Lower lobe of right lung (tissue), 2 donors: ENCODE data around the gene BSND. TPM values are rescaled to one million over a fixed set of nuclear protein-coding genes. Genes with fewer than 3 reads are reported as not detected.
A peak's percentile ranks its signal among the peaks of the same experiment; 100 is the strongest.

ENCODE experiments used
- ATAC-seq, 2 donors: fragments of 200-7000 bp; cut with Tn5 transposase; one replicate each; pipeline ENCODE4 v1.9.1; 2020 to 2022; ENCODE audit warnings: mild to moderate bottlenecking in 2 of 2, moderate library complexity in 2 of 2
- DNase-seq: peaks from one replicate; pipeline ENCODE4 v3.0.0-alpha.2; 2020
- H3K27ac ChIP-seq: fragments of 200-600 bp; one replicate; pipeline ENCODE4 v1.8.0; 2022
- H3K27me3 ChIP-seq: fragments of 200-600 bp; one replicate; pipeline ENCODE4 v1.8.0; 2022; ENCODE audit warnings: low read depth
- H3K36me3 ChIP-seq: fragments of 200-600 bp; one replicate; pipeline ENCODE4 v1.8.0; 2022; ENCODE audit warnings: mild to moderate bottlenecking
- H3K4me1 ChIP-seq: fragments of 200-600 bp; one replicate; pipeline ENCODE4 v1.8.0; 2022
- H3K4me3 ChIP-seq: fragments of 200-600 bp; one replicate; pipeline ENCODE4 v1.8.0; 2022; ENCODE audit warnings: mild to moderate bottlenecking
- H3K9me3 ChIP-seq: fragments of 200-600 bp; one replicate; pipeline ENCODE4 v1.8.0; 2022
- CTCF ChIP-seq: fragments of 200-600 bp; IDR thresholded peaks from one replicate; pipeline ENCODE4 v1.8.0; 2022; ENCODE audit warnings: antibody characterized with exemption, mild to moderate bottlenecking
- intact Hi-C: fragments of 100-400 bp; cut with DNase I; formaldehyde crosslinking; loops from one replicate; pipeline ENCODE4 v1.11.0; 2022
- total RNA-seq: library from RNA; stranded (reverse); fragmentation: NEBNext Ultra II Directional; extraction: Animal tissue kit (Norgen Biotek cat#: 25700); gene quantifications from one replicate; pipeline ENCODE4 v1.2.1, GENCODE V29; 2021
- donor health status: DM: no; HTN: yes; CAD: no; lungs with severe emphysema.

BSND gene
- total RNA-seq, 1 donor from 2014 or later = not detected

GRCh38 chr1:54976747-54977146, 22.0 kb upstream of the BSND start:
- H3K27ac ChIP-seq = no peak overlapping the region
- no peak overlapping the region for H3K4me3 ChIP-seq
- H3K4me1 ChIP-seq = peaks cover 5% of the 10 kb centered on the region
- intact Hi-C loops = no loop called here
- DNase-seq (no peak), ATAC-seq (no peak)
- H3K9me3 ChIP-seq = no peaks in the 10 kb centered on the region
- peaks cover 27% of the 10 kb centered on the region for H3K27me3 ChIP-seq
- TF ChIP-seq CTCF = no peak
- H3K36me3 ChIP-seq = no peaks in the 10 kb centered on the region

GRCh38 chr1:54977533-54978297, 21.0 kb upstream of the BSND start:
- DNase-seq (no peak), ATAC-seq (no peak)
- H3K27ac ChIP-seq = no peak overlapping the region
- peaks cover 28% of the 10 kb centered on the region for H3K27me3 ChIP-seq
- no peaks in the 10 kb centered on the region for H3K36me3 ChIP-seq
- peaks cover 5% of the 10 kb centered on the region for H3K4me1 ChIP-seq
- intact Hi-C loops = no loop called here
- no peaks in the 10 kb centered on the region for H3K9me3 ChIP-seq
- H3K4me3 ChIP-seq = no peak overlapping the region
- TF ChIP-seq CTCF = no peak

- H3K27me3 ChIP-seq = peaks cover 28% of the 10 kb centered on the region
- intact Hi-C loops = no loop called here
- H3K36me3 ChIP-seq = no peaks in the 10 kb centered on the region
- ATAC-seq (no peak), DNase-seq (no peak)
- no peak for TF ChIP-seq CTCF
- no peaks in the 10 kb centered on the region for H3K9me3 ChIP-seq
- peaks cover 5% of the 10 kb centered on the region for H3K4me1 ChIP-seq
- no peak overlapping the region for H3K27ac ChIP-seq
- no peak overlapping the region for H3K4me3 ChIP-seq
Measured at GRCh38 chr1:54978528-54979326, 20.0 kb upstream of the BSND start.

- Histone ChIP-seq H3K27ac (no peak overlapping the region), H3K4me3 (no peak overlapping the region), H3K4me1 (peaks cover 5% of the 10 kb centered on the region), H3K27me3 (peaks cover 28% of the 10 kb centered on the region), H3K9me3 (no peaks in the 10 kb centered on the region), H3K36me3 (no peaks in the 10 kb centered on the region)
- TF ChIP-seq CTCF = no peak
- no peak for DNase-seq
- intact Hi-C loops = no loop called here
- peak in 1 of 2 donors; percentile 4 for ATAC-seq
Measured at GRCh38 chr1:54979327-54979891, 19.3 kb upstream of the BSND start.

GRCh38 chr1:54980046-54980527, 18.6 kb upstream of the BSND start:
- intact Hi-C loops = no loop called here
- H3K27ac ChIP-seq = no peak overlapping the region
- peaks cover 28% of the 10 kb centered on the region for H3K27me3 ChIP-seq
- no peaks in the 10 kb centered on the region for H3K36me3 ChIP-seq
- no peak for TF ChIP-seq CTCF
- no peak for DNase-seq
- no peaks in the 10 kb centered on the region for H3K9me3 ChIP-seq
- ATAC-seq = no peak
- peaks cover 5% of the 10 kb centered on the region for H3K4me1 ChIP-seq
- H3K4me3 ChIP-seq = peak overlapping the region; percentile 52
